Inflammatory macrophage treated with lipopolysaccharide for 4 hours (primary cell): ENCODE results near the gene DNAAF8.

Experiments
- DNase-seq: peaks from one replicate; pipeline ENCODE4 v3.0.0-alpha.2; 2020

Gene DNAAF8

DNA sequence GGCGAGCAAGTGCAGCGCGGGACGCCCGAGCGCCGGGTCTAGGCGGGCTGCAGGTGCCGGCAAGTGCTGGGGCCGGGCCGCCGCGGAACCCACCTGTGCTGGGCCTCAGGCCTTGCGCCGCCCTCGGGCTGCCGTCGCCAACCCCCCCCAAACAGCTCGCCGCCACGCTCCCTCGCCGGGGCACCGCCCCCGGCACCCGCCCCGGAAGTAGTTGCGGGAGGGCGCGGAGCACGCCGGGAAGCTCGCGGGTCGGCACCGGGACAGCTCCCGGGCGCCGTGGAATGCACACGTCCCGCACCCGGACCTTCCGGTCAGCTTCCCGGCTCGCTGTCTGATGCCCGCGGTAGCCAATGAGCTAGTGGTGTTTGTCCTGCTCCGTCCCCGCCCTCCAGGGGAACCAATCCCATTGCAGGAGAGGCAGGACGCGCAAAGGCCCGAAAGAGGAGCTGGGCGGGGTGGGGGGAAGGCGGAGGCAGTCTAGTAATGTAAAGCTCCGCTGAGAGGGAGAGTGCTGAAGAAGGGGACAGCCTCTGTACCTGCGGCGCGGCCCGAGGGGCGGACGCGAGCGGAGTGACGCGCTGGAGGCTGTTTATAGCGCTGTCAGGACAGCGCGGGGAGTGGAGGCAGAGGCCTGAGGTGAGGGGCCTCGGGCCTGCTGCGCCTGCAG is at the start of gene DNAAF8, which contains the start of gene ANKS3:
Gene DNAAF8, plus strand, starts transcription at position 475 of the 667 bp plus-strand sequence. CDS start 1,978 bp downstream, outside the sequence.
Gene ANKS3, minus strand, starts transcription at position 209 of the 667 bp plus-strand sequence. CDS start 4,122 bp downstream, outside the sequence.
- DNase-seq: peak; percentile 98

DNA sequence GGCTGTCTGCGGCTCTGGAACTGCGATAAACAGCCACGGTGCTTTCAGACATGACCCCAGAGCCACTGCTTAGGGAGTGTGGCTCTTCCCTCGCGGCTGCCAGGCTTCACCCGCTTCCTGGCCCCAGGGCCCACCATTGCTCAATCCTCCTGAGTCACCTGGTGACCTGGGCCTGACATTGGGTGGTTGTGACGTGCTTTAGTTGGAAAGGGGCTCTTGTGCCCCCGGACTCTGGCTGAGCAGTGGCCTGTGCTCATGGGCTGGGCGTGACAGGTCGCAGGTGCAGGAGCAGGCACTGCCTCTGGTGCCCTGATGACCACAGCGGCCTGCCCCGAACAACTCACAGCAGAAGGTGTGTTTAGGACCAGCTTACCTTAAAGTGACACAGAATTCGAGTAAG is 49.6 kb upstream of the DNAAF8 start:
- DNase-seq: no peak

DNA sequence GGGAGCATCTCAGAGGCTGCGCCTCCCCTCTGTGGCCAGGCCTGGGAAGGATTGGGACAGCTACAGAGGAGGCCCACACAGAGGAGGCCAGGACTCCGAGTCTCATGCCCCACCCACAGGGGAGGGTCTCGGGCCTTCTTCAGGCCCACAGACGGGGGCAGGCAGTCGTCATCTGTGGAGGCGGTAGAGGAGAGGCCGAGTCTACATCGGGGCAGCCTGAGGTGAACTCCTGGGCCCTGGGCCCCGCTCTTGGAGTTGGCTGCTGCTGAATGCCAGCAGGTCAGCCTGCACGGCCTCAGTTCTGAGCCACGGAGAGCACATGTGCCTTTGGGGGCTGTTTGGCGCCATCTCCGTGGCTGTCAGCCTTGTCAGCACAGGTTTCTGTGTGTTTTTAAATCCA is 49.0 kb upstream of the DNAAF8 start:
- DNase-seq: no peak

DNA sequence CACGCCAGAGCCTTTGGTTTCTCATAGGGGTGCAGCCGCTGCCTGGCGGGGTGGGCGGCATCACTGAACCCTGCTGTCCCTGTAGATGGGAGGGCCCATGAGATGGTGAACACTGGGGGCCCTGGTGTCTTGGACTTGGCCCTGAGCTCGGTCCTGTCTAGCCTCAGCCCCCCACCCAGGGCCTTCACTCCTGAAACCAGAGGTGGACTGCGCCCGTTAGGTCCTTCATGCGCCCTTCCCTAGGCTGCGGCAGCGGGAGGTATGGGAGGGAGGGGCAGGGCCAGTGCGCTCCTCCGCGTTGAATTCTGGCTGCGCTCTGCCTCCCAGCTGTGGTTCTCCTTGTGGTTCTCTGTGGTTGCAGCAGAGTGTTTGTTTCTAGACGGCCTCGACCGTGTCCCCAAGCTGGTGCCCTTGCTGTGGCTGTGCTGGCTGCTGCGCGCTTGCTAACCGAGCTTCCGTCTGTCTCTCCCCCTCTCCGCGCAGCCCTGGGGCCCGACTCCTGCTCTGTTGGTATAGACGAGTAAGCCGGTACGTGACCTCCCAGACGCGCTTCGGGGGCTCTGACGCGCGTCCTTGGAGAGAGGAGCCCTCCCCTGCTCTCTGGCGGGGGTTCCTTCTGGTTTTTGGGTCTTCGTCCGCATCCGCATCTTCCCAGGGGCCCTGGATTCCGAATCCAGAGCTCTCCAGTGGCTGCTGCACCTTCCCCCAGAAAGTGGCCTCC is 48.4 kb upstream of the DNAAF8 start:
- no peak for DNase-seq

DNA sequence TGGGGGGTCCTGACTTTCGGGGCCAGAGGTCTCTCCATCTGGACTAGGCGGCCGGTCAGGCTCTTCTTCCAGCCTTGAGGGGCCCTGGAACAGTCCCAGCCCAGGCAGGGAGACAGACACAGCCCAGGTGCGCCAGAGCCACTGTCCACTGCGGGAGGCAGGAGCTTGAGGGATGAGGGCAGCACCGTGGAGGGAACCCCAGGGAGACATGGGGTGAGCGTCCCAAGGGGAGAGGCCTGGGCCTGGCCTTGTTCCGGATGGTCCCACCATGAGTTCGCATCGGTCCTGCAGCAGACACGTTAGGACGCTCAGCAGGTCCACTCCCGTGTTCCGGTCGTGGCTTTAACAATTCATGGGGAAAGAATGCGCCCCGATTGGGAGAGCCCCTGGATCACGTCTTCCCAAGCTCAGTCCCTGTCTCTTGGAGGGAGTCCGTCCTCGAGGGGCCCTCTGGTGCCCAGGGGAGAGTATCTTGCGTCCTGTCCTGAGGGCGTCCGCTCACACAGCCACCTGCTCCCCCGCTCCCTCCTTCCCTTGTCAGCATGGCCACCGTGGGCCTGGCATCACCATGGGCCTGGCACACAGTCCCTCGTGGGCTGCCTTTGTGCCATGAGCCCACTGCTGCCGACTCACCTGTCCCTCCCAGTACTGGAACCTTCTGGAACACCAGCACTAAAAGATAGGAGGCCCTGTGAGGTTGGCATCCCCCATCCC is 47.7 kb upstream of the DNAAF8 start:
- no peak for DNase-seq

DNA sequence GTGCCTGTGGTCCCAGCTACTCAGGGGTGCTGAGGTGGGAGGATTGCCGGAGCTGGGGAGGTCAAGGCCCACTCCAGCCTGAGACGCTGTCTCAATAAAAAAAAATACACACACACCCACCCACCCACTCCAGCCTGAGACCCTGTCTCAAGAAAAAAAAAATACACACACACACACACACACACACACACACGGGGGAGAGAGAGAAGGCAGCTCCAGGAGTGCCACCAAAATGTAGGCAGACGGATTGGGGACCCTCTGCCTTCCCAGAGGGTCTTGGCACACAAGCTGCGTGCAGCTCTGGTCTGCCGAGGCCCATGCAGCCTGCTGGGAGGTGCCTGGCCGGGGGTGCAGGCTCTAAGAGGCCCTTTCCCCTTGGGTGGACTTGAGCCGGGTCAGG is 46.9 kb upstream of the DNAAF8 start:
- no peak for DNase-seq

DNA sequence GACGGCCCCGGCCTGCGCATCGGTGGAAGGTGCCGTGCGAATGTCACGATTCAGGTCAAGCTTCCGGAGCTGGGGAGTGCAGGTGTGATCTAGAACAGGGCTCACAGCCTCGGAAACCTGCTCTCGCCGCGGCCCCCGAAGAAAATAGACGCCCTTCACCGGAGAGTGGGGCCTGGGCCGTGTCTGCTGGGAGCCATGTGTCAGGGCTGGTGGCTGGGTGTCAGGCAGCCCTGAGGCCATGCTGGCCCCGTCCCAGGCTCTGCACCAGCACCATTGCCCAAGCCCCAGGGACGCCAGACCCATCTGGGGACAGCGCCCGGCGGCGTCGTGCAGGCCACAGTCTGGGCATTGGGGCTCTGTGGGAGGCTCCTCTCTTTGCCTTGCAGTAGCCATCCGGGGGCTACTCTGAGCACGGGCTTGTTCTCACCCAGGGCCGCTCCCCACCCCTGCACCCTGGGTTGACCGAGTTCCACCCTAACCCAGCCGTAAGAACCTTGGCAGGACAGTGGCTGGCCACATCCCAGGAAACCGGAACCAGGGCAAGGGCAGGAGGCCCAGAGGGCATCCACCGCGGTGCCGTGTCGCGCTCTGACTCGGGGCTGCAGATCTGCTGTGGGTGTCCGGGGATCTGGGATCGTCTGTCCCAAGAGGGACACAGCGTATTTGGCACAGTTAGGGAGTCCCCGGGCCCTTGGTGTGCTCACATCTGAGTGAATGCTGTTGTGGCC is 46.2 kb upstream of the DNAAF8 start:
- DNase-seq: no peak

DNA sequence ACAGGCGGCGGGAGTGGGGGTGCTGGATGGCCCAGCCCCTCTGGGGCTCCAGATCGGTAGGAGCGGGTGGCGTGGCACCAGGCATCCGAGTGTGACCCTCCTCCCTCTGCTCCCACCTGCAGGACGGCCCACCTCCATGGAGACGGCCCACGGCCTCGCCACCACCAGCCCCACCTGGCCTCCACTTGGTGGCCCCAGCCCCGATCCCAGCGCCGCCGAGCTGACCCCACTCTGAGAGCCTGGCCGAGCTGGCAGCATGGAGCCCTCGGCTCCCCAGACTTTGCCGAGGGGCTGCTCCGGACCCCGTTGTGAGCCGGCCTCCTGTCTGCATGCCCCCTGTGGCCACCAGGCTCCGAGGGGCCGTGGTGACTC is 45.7 kb upstream of the DNAAF8 start:
- no peak for DNase-seq

DNA sequence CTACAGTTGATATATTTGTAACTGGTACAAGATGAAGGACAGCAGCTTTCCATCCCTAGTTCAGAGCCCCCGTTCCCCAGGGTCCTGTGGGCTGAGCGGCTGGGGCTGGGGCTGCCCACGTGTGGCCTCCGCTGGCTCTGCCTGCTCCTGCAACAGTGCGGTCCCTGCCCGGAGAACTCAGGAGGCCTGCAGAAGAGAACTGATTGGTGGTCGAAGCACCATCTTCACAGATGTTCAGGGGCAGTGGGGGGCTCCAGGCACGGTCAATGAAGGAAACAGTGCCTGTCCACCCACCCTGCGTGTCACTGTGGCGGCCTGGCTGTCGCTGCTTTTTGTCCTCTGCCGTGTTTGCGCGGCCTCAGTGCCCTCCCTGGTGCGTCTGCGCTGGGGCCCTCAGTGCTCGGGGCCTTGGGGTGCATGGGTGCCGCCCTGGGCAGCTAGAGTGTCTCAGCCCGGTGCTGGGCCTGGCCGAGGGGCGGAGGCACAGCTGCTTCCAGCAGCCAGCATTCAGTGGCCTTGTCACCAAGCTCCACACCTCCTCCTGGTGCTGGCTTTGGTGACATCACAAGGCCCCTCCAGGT is 45.2 kb upstream of the DNAAF8 start:
- DNase-seq: no peak

DNA sequence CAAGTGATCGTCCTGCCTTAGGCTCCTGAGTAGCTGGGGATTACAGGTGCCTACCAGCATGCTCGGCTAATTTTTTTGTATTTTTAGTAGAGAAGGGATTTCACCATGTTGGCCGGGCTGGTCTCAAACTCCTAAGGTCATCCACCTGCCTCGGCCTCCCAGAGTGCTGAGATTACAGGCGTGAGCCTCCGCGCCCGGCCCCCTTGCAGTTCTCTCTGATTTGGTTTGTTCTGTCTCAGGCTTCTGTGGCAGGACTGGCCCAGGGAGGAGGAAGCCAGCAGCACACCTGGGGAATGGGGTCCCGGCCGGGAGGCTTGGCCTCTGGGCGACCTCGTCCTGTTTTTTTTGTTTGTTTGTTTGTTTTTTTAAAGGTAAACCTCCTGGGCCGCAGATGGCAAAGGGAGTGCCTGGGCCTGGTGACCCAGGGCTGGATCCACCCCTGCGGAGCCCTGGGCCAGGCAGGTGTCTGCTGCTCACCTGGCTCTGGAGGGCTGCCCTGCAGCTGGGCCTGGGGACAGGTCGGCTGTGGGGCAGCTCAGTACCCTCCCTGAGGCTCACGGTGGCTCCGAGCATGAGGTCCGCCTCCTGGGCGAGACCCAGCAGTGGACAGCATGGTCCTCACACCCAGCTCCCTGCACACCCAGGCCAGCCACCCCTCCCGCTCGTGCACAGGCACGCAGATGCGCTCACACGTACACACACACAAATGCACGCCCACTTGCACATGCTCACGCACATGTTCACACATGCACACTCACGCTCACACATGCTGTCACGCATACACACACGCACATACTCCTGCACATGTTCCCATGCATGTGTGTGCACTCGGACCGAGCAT is 44.3 kb upstream of the DNAAF8 start:
- DNase-seq: no peak

DNA sequence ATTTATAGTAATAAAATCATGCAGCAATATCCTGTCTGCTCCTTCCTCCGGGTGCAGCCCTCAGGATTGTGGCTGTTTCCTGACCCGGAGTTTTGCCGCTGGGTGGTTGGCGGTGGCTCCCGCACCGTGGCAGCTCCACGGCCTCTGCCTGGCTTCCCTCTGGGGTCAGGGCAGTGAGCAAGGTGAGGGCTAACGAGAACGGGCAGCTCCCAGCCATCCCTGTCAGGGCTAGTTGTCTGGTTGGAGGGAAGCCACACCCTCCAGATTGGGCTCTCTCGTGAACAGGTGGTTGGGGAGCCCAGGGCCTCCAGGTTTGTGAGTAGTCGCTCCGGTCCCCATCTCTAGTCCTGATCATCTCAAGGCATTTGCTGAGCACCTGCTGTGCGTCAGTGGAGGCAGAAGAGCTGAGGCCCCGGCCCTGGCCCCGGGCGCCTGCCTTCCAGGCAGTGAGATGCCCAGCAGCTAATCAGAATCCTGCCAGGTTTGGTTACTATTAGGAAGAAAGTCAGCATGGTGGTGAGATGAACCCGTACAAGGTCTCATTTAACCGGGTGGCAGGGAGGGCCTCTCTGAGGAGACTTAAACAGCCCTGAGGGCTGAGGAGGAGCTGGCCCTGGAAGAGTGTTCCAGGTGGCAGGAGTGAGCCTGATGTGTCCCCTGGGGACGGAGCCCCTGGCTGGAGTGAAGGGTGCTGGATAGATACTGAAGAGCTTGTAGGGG is 43.2 kb upstream of the DNAAF8 start:
- DNase-seq: no peak

DNA sequence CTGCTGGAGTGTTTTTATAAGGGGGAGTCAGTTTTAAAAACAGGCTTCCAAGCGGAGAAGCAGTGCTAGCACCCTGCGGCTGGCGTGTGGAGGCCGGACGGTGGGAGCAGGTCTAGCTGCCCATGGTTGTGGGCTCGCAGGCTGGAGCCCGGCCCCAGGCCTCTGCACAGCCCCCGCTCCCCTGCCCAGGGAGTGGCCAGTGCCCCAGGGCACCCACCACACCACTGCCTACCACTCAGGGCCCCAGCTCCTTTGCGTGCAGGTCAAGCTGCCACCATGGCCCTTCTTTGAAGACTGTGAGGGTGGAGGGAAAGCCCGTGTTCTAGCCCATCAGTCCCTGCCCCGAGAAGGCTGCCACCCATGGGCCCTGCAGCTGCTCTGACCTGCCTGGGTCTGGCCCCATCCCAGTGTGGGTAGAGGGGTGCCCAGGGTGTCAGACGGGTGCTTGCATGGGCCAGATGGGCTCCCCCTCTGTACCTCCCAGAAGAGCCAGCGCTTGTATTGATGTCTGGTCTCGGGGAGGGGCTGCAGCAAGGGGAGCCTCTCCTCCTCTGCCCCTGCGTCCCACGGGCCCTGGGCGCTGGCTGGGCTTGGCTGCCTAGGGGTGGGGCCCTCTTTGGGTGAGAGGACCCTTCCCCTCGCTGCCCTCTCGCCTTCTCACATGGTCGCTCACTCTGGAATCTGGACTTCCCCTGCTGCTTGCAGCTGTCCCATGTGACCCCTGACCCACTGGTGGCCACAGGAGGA is 42.5 kb upstream of the DNAAF8 start:
- no peak for DNase-seq

DNA sequence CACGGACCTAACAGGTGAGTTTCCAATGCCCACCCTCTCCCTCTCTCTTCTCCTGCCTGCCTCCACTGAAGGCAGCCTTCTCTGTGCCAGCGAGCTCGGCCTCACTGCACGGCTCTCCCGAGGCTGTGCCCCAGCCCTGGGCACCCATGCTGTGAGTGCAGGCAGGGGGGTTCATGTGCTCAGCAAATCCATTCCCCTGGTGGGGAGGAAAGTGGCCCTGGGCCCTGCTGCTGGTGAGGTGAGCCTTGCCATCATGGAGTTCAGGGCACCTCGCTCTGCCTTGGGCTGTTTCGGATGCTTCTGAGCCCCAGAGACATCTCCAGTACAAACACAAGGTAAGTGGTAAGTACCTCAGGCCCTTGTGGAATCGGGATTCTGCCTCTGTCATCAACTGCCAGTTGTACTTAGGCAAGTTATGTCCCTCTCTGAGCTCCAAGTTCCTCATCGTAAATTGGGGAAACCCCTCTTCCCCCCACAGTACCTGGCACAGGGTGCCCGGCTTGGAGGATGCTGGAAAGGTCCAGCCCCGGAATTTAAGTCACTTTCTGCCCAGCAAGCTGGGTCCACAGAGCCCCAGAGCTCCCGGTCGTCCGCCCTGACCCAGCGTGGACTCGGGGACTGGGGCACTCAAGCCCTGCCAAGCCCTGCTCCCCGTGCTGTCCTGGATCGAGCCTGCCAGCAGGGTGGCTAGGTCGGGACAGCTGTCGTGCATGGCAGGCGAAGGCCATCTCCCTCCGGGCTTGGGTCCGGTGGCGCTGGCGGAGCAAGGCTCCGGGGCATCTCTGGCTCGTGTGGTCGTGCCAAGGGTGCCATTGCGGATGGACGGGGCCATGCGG is 41.7 kb upstream of the DNAAF8 start:
- peak; percentile 30 for DNase-seq

DNA sequence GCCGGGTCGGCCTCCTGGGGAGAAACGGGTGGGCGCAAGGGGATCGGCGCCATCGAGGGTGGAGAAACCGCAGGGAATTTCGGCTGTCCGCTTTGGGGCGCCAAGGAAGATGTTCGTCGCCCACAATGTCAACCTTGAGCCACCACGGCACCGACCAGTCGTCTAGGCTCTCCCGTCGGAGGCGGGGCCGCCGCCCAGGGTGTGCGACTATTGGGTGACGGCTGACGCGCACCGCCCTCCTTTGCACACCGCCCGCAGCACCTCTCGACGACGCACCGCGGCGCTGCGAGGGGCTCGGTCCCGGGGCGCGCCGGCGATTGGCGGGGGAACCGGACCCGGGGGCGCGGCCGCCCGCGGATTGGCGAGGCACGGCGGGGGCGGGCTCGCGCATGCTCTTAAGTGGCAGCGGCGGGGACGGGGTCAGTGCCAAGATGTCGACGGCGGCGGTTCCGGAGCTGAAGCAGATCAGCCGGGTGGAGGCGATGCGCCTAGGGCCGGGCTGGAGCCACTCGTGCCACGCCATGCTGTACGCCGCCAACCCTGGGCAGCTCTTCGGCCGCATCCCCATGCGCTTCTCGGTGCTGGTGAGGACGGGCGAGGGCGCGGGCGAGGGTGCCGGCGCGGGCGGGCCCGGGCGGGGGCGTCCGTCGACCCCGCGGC is 40.9 kb upstream of the DNAAF8 start, which contains the start of gene NUDT16L1:
Gene NUDT16L1, plus strand, starts transcription at position 267 of the 660 bp plus-strand sequence. Its CDS starts 165 bp downstream, at position 432.
- peak; percentile 97 for DNase-seq

DNA sequence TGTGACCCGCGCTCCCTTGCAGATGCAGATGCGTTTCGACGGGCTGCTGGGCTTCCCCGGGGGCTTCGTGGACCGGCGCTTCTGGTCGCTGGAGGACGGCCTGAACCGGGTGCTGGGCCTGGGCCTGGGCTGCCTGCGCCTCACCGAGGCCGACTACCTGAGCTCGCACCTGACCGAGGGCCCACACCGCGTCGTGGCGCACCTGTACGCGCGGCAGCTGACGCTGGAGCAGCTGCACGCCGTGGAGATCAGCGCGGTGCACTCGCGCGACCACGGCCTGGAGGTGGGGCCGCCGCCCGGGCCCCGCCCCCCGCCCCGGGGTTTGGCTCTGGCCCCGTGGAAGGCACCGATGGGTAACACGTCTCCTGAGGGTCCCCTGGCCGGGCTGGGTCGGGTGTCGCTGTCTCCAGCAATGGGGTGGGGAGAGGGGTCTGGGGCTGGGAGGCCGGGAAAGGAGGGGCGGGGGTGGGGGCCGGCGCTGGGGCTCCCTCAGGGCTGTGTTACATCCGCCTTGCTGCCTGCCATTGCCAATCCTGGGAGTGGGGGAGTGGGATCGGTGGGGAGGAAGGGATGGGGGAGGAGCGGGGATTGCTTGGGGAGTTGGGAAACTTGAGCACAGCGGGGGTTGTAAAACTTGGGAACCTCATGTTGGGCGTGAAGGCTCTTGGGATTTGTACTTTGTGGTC is 40.2 kb upstream of the DNAAF8 start:
- DNase-seq: no peak

DNA sequence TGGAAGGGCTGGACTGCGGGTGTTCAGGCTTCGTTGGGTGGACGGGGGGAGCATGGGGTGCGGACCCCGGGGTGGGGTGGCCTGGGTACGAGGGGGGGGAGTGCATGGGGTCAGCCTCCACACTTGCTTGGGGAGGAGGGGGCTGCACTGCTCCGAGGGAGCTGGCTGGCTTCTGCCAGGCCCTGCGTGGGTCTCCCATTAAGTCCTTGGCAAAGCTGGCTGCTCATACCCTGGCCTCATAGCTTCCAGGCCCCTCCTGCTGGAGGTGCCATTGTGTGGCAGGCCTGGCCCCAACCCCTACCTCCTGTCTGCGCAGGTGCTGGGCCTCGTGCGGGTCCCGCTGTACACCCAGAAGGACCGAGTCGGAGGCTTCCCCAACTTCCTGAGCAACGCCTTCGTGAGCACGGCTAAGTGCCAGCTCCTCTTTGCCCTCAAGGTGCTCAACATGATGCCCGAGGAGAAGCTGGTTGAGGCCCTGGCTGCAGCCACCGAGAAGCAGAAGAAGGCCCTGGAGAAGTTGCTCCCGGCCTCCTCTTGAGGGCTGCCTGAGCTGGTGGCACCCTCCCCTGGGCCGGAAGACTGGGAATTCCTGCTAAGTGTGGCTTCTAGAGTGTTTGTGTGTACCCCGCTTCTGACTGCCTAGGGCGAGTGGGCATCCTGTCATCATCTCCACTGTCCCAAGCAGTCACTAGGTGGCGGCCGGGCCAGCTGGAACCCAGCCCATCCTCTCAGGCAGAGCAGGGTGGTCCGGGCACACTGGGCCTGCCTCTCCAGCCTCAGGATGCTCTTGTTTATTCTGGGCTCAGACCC is 39.5 kb upstream of the DNAAF8 start:
- DNase-seq: no peak
